Retinal pigment epithelial cell (primary cell): Measurements from ENCODE around the gene RASIP1.
"Not testable (repeated sequence)": the region's sequence is repeated elsewhere in the genome, so short reads cannot be mapped to it uniquely, and the experiment has no call there.

Experiments
- DNase-seq: peaks from one replicate; pipeline ENCODE4 v3.0.0-alpha.2; 2010; ENCODE audit warnings: low read depth
- H3K4me3 ChIP-seq: 2 replicates; pipeline ENCODE4 v1.5.1; 2011; ENCODE audit warnings: mild to moderate bottlenecking, low read length, control low read depth, moderate library complexity
- CTCF ChIP-seq: conservative IDR thresholded peaks from 2 replicates; pipeline ENCODE4 v1.5.1; 2011; ENCODE audit warnings: low read depth, low read length, control low read depth, inconsistent platforms

RASIP1 gene

GRCh38 chr19:48680436-48681126 is 59.8 kb downstream of the RASIP1 start:
- TF ChIP-seq CTCF: no peak
- H3K4me3 ChIP-seq: no peak overlapping the region
- DNase-seq: no peak

- not testable (repeated sequence) for H3K4me3 ChIP-seq, DNase-seq
Measured at GRCh38 chr19:48680006-48680405, 60.4 kb downstream of the RASIP1 start.

GRCh38 chr19:48678201-48678600 is 62.2 kb downstream of the RASIP1 start:
- TF ChIP-seq CTCF: no peak
- DNase-seq: no peak
- H3K4me3 ChIP-seq: no peak overlapping the region

GRCh38 chr19:48676887-48677286 is 63.5 kb downstream of the RASIP1 start:
- H3K4me3 ChIP-seq: no peak overlapping the region
- DNase-seq: no peak
- no peak for TF ChIP-seq CTCF

GRCh38 chr19:48676487-48676886 is 63.9 kb downstream of the RASIP1 start:
- no peak overlapping the region for H3K4me3 ChIP-seq
- TF ChIP-seq CTCF: no peak
- DNase-seq: no peak

GRCh38 chr19:48674921-48675824 is 65.2 kb downstream of the RASIP1 start:
- no peak for DNase-seq

More at GRCh38 chr19:48674921-48675824, 65.2 kb downstream of the RASIP1 start:
- no peak overlapping the region for H3K4me3 ChIP-seq
- TF ChIP-seq CTCF: peak; percentile 90
